Measurements from ENCODE around the gene TALDO1.

The TALDO1 gene

GRCh38 chr11:792873-793272, 45.6 kb downstream of the TALDO1 start:
- Mint-ChIP-seq H3K27me3 (ENCODE audit: low read depth) (no peaks in the 10 kb centered on the region), H3K27ac (no peak overlapping the region), H3K4me3 (no peak overlapping the region), H3K36me3 (ENCODE audit: low read depth) (peaks cover 3% of the 10 kb centered on the region), H3K9me3 (no peaks in the 10 kb centered on the region), H3K4me1 (peaks cover 14% of the 10 kb centered on the region)
- no peak for TF ChIP-seq CTCF (IDR thresholded peaks at IDR 0.05; ENCODE audit: unreplicated experiment in 3 of 3)

- no peak for TF ChIP-seq CTCF (IDR thresholded peaks at IDR 0.05; ENCODE audit: unreplicated experiment in 3 of 3)
- Mint-ChIP-seq H3K27ac (no peak overlapping the region), H3K4me3 (no peak overlapping the region), H3K36me3 (ENCODE audit: low read depth) (peaks cover 3% of the 10 kb centered on the region), H3K9me3 (no peaks in the 10 kb centered on the region), H3K4me1 (peaks cover 14% of the 10 kb centered on the region), H3K27me3 (ENCODE audit: low read depth) (no peaks in the 10 kb centered on the region)
Measured at GRCh38 chr11:793556-793955, 46.3 kb downstream of the TALDO1 start.

GRCh38 chr11:794013-794765, 46.9 kb downstream of the TALDO1 start:
- Mint-ChIP-seq H3K9me3 (no peaks in the 10 kb centered on the region), H3K4me1 (peaks cover 14% of the 10 kb centered on the region)

DNA sequence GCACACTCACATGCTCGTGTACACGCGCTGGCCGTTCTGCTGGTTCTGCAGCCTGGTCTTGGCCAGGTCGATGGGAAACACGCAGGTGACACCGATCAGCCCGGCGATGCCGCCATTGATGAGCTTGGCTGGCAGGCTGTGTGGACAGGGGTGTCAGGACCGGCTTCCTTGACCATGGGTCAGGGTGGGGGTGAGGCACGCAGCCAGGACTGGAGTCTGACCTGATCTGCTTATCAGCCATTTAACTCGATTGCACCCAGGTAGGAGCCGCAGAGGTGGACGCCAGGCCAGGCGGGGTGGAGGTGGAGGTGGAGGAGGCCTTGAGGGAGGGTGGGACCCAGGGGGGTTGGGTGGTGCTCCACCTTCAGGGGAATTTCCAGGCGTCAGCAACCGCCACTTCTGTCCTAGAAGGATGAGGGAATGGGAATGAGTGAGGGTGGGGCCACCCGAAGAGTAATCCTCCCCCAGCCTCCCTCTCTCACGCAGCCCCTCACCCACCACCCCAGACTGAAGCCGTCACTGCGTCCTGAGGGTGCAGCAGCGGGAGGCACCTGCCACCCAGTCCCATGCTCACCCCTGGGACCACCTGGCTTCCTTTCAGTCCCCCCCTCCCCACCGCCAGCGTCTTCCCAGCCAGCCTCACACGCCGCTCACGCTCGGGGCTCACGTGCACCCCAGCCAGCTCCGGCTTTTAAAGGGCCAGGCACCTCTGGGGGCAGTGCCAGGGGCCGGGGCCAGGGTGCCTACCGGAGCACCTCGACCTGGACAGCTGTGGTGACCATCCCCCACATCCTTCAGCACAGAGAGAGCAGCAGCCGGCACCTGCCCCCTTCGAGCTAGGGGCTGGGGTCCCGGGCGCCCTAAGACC, 47.7 kb downstream of the TALDO1 start:
- H3K9me3 Mint-ChIP-seq: no peaks in the 10 kb centered on the region
- peaks cover 14% of the 10 kb centered on the region for H3K4me1 Mint-ChIP-seq
- peak overlapping the region; percentile 41 to 59 (median 55) for H3K4me3 Mint-ChIP-seq
- no peak overlapping the region for H3K27ac Mint-ChIP-seq
- TF ChIP-seq CTCF (IDR thresholded peaks at IDR 0.05; ENCODE audit: unreplicated experiment in 3 of 3): no peak
- no peaks in the 10 kb centered on the region for H3K27me3 Mint-ChIP-seq (ENCODE audit: low read depth)
- peaks cover 3% of the 10 kb centered on the region for H3K36me3 Mint-ChIP-seq (ENCODE audit: low read depth)

More at GRCh38 chr11:794013-794765, 46.9 kb downstream of the TALDO1 start:
- H3K27me3 Mint-ChIP-seq (ENCODE audit: low read depth): no peaks in the 10 kb centered on the region
- TF ChIP-seq CTCF (IDR thresholded peaks at IDR 0.05; ENCODE audit: unreplicated experiment in 3 of 3): no peak
- H3K4me3 Mint-ChIP-seq: peak overlapping the region; percentile 25 to 46 (median 40)
- H3K36me3 Mint-ChIP-seq (ENCODE audit: low read depth): peaks cover 3% of the 10 kb centered on the region
- peak overlapping the region in 1 of 3 experiments; percentile 31 for H3K27ac Mint-ChIP-seq

DNA sequence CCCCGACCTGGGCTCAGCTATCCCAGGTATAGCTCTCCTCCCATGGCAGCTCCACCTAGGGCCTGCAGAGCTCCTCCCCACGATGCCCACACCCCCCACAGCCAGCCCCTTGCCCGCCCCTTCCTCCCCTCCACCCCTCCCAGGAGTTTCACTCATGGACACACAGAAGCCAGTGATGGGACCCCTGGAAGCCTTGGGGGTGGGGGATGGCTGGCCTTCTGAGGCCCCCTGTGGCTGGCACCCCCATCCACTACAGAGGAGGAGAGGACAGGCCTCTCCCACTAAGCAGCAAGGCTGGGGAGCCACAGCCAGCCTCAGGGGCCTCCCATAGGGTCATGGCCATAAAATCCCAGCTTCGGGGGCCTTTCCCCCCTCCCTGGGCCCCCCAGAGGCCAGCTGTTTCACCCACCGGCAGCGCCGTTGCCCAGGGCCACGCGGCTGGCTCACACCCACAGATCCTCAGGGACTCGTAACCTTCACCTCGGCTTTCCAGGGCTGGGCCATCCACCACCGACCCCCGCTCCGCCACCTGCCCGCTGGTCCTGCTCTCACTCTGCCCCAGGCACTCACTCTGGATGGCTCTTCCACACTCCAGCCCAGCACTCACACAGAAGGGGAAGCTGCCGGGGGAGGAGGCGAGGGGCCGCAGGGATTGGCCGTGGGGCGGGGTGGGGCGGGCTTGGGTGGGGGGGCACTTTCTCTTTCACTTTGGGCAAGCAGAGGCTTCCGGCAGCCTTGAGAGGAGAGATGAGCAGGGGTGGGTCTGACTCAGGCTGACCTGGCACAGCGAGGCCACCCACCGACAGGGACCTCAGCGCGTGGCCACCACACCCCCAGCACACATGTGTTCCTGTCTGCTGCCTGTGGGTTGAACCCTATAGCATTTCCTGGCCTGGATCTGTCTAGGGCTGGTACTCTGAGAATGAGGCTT, 48.6 kb downstream of the TALDO1 start:
- Mint-ChIP-seq H3K4me3 (peak overlapping the region; percentile 91 to 95 (median 94)), H3K9me3 (no peaks in the 10 kb centered on the region), H3K27ac (peak overlapping the region; percentile 87 to 94 (median 89)), H3K4me1 (peaks cover 14% of the 10 kb centered on the region), H3K36me3 (ENCODE audit: low read depth) (peaks cover 3% of the 10 kb centered on the region), H3K27me3 (ENCODE audit: low read depth) (no peaks in the 10 kb centered on the region)
- TF ChIP-seq CTCF (IDR thresholded peaks at IDR 0.05; ENCODE audit: unreplicated experiment in 3 of 3): no peak
